Esophagus muscularis mucosa (tissue), 3 donors: ENCODE measurements around the gene CLIC4.
"Not testable (repeated sequence)": the region's sequence is repeated elsewhere in the genome, so short reads cannot be mapped to it uniquely, and the experiment has no call there.

Experiments used
- CTCF ChIP-seq, 3 experiments: fragments of 200-600 bp in 2 of 3; fragments of 450-650 bp in 1 of 3; sonication (generic) in 2 of 3; IDR thresholded peaks; one replicate each; pipeline ENCODE4 v1.5.1; 2017 to 2019; ENCODE audit warnings: antibody characterized with exemption in 3 of 3, mild to moderate bottlenecking in 2 of 3, moderate library complexity in 1 of 3
- POLR2AphosphoS5 ChIP-seq, 2 donors: sonication (generic); formaldehyde crosslinking; IDR thresholded peaks; one replicate each; pipeline ENCODE4 v1.6.1; 2017; ENCODE audit warnings: antibody characterized with exemption in 2 of 2

- TF ChIP-seq POLR2AphosphoS5, CTCF (IDR thresholded peaks at IDR 0.05): not testable (repeated sequence)
Measured at GRCh38 chr1:24820221-24820620, 75.0 kb downstream of the CLIC4 start.
